Measurements from ENCODE around the gene CCDC167.

Gene CCDC167

DNA sequence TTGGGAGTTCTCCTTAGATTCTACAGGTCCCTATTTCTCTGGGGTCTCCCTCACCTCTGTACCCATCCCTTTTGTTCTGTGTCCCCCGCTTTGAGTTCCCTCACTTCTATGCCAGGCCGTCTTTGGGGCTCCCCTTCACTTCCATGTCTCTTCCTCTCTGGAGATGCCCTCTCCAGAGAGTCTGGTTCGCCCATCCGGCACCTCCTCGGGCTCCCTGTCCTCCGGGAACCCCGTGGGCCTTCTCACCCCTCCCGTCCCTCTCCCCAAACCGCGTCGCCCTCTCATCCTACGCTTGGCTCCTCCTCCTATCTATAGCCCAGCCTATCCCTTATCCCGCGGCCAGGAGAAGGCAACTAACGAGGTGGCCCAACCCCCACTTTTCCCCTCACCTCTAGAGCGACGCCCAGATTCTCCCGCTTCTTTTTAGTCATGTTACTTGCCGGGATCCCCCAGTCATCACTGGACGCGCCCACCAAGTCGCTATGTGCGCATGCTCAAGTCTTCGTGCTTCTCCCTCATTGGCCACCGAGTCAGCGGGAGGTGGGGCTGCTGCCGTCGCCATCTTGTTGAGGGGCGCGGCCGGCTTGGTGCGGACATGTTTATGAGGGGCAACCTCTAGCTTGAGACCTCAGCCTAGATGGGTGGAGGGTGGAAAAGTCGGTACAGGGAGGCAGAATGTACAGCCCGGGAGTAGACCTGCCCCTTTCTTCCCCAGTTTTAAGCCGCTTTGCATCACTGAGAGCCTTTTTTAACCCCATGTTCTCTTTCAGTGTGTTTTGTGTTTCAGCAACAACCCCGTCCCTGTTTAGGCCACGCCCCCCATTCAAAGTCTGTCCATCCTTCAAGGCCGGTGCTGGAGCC, at the start of gene CCDC167:
CCDC167 (minus strand) TSS at position 461 of the 861 bp plus-strand sequence; CDS start at position 431, 30 bp downstream.
- no peak for FAIRE-seq

DNA sequence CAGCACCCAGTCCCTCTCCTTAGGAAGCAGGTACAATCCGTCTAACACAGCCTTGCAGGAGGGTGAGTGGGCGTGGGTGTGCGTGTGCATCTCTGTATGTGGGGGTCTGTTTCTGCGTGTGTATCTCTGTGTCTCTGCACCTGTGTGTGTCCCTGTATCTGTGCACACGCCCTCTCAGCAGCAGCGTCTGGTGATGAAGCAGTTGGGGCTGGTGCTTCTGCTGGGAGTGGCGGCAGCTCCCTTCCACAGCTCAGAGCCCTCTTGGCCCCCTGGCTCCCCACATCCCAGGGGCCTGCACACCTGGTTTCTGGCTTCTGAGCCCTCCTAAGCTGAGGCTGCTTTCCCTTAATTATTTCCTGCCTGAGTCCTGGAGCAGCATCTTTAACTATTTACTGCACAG, 49.5 kb upstream of the CCDC167 start:
- FAIRE-seq: no peak

DNA sequence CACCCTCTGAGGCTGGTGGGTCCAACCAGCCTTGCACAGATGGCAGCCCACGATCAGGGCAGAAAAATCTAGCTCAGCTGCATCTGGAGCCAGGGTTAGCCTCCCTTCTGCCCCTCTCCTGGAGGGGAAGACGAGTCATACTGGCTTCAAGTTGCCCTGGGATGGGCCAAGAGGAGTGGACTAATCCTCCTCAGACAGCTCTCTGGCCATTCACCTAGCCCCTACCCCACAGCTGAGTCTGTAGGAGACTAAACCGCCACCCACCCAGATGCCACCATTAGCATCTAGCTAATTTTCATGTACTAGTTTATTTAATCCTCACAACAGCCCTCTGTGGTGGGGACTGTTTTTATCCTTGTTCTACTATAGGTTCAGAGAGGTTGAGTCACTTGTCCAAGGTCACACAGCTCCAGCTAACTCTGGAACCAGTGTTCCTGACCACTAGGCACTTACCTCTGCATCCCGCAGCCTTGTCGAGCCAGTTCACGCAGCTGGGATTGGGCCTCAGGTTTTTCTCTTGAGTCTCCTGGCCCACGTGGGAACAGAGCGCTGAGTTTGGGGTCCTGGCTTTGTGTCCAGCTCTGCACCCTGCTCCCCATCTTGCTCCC, 48.5 kb upstream of the CCDC167 start:
- FAIRE-seq: no peak

DNA sequence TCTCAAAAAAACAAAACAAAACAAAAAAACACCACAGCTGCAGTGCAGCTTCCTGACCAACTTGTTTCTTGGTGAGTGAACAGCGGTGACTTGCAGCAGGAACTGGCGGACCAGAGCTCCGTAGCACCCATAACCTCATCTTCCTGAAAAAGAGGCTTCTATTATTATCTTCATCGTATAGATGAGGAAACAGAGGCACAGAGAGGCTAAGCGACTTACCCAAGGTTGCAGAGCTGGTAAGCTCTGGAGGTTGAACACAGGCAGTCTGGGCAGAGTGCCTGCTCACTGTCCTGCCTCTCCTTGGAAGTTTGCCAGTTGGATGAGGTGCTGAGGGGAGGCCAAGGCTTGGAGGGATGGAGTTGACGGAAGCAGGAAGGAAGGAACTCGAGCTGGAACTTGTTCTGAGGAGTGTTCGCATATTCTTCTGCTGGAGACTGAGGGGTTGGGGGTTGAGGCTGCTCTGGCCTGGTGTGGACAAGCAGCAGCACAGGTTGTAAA, 47.9 kb upstream of the CCDC167 start:
- FAIRE-seq: no peak

DNA sequence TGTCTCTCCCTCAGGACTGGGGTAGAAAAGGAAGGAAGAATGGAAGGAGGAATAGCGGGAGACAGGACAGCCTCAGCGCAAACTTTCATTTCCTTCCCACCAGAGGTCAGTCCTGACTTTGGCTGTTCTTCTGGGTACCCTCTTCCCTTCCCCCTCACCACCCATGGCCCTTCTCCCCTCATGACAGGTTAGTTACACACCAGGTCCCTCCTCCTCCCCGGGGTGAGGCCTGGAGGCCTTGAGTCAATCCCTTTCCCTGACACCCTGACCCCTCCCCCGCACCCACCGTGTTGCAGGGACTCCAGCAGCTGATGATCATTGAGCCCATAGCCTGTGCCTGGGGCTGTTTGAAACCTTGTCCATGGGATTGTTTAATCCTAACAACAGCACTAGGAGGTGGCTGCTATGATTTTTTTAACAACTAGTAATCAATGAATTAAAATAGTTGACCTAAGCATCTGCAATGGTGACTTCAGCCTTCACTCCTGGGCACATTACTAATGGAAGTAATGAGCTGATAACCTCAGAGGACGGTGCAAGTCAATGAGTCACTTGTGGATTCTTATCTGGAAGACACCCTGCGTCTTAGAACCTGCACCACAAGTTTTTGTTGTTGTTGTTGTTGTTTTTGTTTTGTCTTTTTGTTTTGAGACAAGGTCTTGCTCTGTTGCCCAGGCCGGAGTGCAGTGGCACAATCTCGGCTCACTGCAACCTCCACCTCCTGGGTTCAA, 46.6 kb upstream of the CCDC167 start:
- no peak for FAIRE-seq

DNA sequence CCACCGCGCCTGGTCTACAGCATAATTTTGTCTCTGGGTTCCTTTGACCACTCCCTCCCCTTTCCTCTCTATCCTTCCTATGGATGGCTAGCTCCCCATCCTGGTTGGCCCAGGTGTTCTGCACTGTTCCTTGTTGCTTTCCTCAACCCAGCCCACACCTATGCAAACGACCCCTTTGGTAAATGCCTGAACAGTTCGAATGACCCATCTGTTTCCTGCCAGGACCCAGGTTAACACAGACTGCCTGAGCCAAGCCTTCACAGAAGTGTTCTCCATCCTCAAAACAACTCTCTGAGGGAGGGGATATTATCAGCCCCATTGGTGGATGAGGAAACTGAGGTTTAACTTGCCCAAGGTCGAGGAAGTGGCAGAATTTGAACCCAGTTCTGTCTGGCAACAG, 44.8 kb upstream of the CCDC167 start:
- FAIRE-seq: no peak

DNA sequence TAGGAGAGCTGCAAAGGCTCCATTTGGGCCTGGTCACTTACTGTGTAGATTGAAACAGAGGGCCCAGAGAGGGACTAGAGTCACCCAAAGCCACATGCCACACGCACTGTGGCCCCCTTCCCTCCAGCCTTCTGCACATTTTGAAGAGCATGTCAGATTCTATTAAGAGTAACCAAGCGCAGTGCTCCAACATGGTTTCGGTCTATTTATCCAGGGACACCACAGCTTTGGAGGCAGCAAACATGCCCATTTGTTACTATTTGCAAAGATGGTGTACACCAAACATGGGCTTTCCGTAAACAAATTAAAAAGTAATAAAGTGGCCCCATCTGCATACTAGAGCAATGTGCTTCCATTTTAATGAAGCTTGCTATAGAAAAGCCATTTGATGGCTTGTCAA, 43.7 kb upstream of the CCDC167 start:
- FAIRE-seq: no peak

DNA sequence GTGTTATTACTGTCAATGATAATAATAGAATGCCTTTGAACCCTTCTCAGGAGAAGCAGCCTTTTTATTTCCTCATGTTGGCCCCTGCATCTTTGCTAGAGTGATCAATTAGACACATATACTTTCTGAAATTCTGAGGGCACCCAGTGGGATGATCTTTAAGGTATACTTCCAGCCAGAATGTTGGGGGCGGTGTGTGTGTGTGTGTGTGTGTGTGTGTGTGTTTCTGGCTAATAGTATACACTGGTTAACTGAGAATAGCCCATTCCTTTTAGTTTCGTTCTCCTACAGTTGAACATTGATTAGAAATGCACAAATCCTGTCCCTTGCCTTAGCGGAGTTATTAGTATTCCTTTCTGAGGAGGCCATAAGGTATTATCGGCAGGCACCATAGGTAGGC, 41.7 kb upstream of the CCDC167 start:
- no peak for FAIRE-seq

DNA sequence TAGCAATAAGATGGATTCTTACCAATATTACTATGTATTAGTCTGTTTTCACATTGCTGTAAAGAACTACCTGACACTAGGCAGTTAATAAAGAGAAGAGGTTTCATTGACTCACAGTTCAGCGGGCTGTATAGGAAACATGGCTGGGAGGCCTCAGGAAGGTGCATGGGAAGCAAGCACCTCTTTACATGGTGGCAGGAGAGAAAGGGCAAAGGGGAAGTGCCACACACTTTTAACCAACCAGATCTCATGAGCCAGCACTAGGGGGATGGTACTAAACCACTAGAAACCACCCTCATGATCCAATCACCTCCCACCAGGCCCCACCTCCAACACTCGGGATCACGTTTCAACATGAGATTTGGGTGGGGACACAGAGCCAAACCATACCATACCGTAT, 40.7 kb upstream of the CCDC167 start:
- FAIRE-seq: no peak

DNA sequence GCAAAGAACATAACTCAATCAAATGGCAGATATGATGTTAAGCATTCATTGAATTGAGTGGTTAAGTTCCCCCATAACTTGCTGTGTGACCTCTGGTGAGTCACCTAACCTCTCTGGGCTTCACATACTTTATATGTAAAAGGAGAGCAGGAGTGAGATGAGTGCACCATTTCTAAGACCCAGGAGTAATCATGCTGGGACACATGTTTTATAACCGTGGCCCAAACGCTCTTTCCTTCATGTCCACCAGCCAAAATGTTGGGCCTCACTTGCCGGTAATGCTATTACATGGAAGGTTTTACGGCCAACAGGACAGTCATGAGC, 40.3 kb upstream of the CCDC167 start:
- no peak for FAIRE-seq

DNA sequence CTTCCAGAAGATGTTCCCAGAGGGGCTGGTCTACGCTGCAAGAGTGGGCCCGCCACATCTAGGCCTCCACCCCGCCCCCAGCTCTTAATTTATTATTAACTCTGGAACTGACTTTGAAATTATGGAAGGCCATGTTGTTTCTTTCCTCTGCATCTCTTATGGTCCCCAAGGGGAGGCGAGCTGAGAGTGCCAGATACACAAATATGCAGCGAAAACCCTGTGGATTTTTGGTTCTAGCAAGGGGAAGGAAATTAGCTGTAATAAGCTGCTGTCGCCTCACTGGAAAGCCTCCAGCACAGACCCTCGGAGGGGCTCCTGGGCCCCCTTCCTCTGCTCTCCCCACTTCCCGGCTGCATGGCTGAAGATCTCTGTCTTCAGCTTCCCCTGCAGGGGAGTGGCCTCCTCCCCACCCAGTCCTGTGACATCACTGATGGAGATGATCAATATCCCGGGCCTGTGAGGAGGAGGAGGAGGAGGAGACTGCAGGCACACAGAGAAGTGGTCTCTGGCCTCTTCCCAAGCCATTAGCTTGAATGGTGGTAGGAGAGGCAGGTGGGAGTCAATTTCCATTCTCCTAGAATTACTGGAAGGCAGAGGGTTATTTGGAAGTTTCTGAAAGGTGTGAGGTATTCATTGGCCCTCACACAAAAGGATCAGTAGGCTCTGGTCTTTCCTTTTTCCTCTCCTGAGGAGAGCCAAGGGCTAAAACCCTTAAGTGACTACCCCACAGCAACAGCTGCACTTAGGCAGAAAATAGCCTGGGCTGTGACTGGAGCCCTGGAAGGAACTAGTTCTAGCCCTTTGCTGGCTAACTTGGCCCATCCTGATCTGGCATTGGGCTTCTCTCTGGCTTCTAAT, 39.7 kb upstream of the CCDC167 start:
- no peak for FAIRE-seq

DNA sequence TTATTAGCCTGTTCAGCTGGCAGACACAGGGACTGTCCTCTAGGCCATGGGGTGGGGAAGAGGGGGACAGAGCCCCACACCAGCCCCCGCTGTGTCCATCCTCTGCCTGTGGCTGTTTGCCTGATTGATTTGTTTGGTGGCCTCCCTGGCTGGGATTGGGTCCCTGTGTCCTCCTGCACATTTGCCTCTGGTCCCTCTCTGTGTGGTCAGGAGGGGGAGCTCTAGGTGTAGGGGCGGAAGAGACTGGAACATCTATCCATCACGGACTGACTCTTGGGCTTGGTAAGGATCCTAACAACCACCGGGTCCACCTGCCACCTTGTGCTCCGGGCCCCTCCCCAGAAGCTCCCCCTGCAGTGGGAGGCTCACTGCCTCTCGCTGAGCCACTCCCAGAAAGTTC, 38.4 kb upstream of the CCDC167 start:
- FAIRE-seq: no peak

DNA sequence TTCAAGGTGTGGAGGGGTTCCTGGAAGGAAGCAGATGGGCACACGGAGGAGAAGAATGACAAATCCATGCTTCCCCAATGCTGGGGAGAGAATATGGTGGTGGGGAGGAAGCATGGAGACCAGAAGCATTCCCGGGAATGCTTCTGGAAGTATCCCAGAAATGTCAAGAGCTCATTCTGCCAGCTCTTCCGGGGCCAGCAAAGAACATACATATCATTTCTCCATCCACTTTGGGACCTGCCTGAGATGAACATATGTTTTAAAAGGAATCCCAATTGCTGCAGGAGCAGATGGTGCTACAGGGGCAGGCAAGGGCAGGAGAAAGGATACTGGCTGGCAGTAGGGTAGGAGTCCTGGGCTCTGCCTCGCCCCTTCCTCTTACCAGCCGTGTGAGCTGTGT, 37.9 kb upstream of the CCDC167 start:
- FAIRE-seq: no peak

DNA sequence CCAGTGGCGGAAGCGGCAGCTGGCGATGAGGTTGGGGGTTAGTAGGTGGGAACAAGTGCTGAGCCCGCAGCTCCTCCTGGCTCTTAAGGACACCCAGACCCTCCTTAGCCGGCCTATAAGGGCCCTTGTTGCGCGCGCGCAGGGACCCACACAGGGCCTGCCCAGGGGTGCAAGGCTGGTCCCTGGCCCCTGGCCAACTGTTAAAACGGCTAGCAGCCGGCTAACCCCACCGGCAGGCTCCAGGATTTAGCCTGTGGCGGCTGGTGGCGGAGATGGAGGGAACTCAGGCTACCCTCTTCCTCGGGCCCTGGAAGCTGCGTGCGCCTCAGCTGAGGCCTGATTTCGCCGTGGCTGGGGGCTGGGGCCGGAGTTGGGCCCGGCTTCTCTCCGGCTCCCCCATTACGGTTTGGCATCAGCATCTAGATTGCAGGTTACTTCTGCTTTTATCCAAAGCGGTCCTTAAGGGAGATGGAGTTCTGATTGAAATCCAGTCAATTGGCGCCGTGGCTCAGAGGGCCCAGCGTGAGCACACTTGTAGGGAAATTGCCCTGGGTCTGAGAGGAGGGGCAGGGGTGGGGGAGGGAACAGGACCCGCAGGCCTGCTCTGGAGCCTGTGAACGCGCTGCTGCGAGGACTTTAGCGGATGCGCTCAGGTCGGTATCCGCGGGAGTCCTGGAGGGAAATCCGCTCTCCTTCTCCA, 36.9 kb upstream of the CCDC167 start:
- no peak for FAIRE-seq

DNA sequence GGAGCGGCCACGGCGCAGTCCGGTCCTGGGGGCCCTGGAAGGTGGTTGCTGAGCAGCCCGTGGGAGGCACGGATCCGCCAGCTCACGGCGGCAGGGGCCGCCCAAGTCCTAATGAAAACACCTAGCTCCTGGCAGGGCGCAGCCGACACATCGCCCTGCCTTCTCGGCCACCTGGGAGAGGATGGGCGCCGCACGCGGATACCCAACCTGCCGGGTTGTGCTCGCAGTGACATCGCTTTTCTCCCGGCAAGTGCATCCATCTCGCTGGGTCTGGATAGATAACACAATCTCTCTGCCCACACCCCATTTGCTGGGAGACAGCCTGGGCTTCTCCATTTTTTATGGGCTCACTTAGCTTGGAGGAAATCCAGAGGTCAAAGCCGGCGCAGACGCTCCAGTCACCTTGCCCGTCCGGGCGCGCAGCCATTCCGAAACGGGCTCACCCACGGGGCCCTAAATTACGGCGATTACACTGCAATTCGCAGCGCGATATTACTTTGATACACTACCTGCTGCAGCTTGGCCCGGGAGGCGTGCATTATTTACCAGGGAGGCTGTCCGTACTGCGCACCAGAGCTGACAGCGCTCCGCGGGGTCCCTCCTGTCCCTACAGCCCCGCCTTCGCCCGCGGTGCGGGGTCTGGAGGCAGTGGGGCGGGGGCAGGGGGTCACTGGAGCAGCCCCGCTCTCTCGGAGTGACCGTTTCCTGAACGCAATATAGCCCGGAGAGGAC, 36.2 kb upstream of the CCDC167 start:
- no peak for FAIRE-seq

DNA sequence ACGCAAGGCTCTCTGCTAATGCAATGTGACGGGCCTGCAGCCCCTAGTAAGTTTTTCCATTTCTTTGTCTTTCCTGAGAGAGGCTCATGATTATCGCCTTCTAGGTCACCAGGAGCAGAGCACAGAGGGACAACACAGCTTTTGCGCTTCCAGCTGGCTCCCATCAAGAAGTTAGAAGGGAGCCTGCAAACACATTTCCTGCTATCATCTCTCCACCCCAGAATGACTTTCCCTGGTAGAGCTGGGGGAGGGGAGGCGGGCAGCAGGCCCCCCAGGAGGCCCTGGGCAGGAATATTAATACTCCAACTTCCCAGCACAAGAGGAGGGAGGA, 35.7 kb upstream of the CCDC167 start:
- no peak for FAIRE-seq

DNA sequence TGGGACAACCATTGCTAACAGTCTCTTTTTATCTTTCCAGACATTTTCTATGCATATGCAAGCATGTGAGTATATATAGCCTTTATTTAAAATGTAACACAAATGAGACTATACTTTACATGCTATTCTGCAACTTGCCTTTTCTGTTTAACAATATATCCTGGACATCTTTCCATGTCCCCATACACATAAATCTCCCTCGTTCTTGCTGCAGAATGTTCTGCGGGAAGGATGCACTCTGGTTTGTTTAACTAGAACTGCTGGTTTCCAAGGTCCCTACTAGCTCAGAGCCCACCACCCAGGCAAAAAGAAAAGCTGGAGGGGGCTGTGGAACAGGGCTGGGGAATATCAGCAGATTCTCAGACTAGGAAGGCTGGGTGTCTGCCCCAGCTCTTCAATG, 35.2 kb upstream of the CCDC167 start:
- FAIRE-seq: no peak

DNA sequence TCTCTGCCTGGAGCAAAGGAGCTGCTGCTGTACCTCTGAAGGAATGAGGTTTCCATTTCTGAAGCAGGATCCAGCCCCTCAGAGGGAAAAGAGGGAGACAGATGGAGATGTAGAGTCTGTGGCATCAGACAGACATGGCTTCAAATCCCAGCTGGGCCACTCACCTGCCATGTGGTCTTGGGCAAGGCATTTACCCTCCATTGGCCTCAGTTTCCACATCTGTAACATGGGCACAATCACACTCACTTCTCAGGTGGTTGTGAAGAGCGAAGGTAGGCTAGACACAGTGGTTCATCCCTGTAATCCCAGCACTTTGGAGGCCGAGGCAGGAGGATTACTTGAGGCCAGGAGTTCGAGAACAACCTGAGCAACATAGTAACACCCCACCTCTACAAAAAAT, 32.4 kb upstream of the CCDC167 start:
- FAIRE-seq: no peak

DNA sequence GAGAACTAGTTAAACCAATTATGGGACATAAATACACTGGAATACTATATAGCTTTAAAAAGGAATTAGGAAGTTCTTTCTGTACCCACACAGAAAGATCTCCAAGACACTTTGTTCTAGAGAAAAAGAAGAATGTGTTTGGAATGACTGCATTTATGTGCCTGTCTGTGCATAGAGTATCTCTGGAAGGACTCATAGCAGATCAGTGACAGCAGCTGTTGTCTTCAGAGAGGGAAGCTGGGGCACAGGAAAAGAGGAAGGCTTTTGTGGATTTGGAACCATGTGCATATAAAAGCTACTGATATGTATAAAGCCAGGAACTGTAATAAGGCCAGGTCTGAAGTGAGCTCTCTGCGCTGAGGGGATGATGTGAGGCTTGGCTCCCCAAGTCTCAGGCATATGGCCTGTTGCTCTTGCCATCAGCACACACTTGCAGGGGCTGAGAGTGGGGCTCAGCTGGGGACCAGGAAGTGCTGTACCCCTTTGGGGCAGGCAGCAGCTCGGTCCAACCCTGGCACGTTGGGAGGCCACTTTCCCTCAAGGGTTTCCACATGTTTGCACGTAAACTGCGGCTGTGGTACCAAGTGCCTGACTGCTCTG, 31.8 kb upstream of the CCDC167 start:
- FAIRE-seq: no peak

DNA sequence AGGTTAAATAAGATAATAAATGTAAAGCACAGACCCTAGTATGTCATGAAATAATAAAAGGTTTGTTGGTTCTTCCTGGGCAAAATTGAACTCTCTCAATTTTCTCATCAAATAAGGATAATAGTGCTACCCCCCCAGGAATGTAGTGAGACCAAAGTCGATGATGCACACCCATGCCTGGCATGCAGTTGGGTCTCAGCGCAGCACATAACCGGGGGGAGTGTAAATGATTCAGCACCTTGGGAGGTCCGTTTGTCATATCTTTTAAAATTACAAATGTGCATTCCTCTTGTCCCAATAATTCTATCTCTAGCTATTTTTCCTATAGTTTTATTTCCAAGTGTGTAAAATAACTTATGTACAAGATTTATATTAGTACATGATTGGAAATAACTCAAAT, 31.3 kb upstream of the CCDC167 start:
- FAIRE-seq: no peak

DNA sequence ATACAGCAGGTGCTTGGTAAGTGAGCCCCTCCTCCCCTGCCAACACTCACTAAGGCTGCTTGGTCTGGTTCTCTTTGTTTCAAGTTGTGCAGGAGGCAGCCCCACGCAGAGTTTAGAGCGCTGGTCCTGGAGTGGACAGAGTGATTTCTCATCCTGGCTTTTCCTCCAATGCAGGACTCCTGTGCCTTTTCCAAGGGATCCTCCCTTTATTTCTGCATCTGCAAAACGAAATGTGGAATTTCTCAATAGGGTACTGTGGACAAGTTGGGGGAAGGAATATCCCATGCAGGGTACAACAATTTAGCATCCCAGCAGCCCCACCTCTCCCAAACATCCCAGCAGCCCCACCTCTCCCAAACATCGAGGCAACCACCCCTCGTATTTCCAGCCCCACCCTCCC, 30.6 kb upstream of the CCDC167 start:
- FAIRE-seq: no peak

Data from colon (tissue), 2 donors.